GM21737 (cell line): Measurements from ENCODE around the gene FAM162A.

Experiments used
- ATAC-seq: cut with Tn5 transposase; IDR thresholded peaks from one replicate; pipeline ENCODE4 v1.9.1; 2021; ENCODE audit warnings: mild to moderate bottlenecking, moderate library complexity; ENCODE audit not compliant: unreplicated experiment

Gene FAM162A

GRCh38 chr3:122382888-122383666 is 905 bp upstream of the FAM162A start, which contains the start of gene MIX23:
Gene MIX23 (minus strand): TSS chr3:122383231. CDS start chr3:122383224, 7 bp downstream.
- ATAC-seq = peak; percentile 44

GRCh38 chr3:122387709-122388108 is 3.7 kb downstream of the FAM162A start:
- no peak for ATAC-seq

- no peak for ATAC-seq
These were observed 5.2 kb downstream of the FAM162A start for GRCh38 chr3:122389197-122389596.

GRCh38 chr3:122389892-122390291 is 5.9 kb downstream of the FAM162A start:
- no peak for ATAC-seq

- no peak for ATAC-seq
These were observed 6.7 kb downstream of the FAM162A start for GRCh38 chr3:122390665-122391064.

- no peak for ATAC-seq
These were observed 7.9 kb downstream of the FAM162A start for GRCh38 chr3:122391681-122392446.

GRCh38 chr3:122392868-122393844 is 9.2 kb downstream of the FAM162A start:
- no peak for ATAC-seq

- no peak for ATAC-seq
These were observed 10.2 kb downstream of the FAM162A start for GRCh38 chr3:122394173-122394572.

GRCh38 chr3:122395582-122395981 is 11.6 kb downstream of the FAM162A start:
- no peak for ATAC-seq

GRCh38 chr3:122396511-122396910 is 12.5 kb downstream of the FAM162A start:
- ATAC-seq = no peak

GRCh38 chr3:122397201-122397600 is 13.2 kb downstream of the FAM162A start:
- ATAC-seq = no peak

- ATAC-seq = no peak
These were observed 14.9 kb downstream of the FAM162A start for GRCh38 chr3:122398920-122399319.

- no peak for ATAC-seq
These were observed 19.5 kb downstream of the FAM162A start for GRCh38 chr3:122403489-122403888.

- no peak for ATAC-seq
These were observed 21.0 kb downstream of the FAM162A start for GRCh38 chr3:122405015-122405414.

GRCh38 chr3:122406198-122406597 is 22.2 kb downstream of the FAM162A start:
- no peak for ATAC-seq

- ATAC-seq = no peak
These were observed 24.0 kb downstream of the FAM162A start for GRCh38 chr3:122407946-122408345.

GRCh38 chr3:122409446-122409845 is 25.5 kb downstream of the FAM162A start:
- no peak for ATAC-seq

- ATAC-seq = no peak
These were observed 26.1 kb downstream of the FAM162A start for GRCh38 chr3:122410111-122410510.

- no peak for ATAC-seq
These were observed 26.7 kb downstream of the FAM162A start for GRCh38 chr3:122410639-122411038.

GRCh38 chr3:122414391-122414790 is 30.4 kb downstream of the FAM162A start:
- ATAC-seq = no peak
